ENCODE data around the gene HIGD1A. TPM values are rescaled to one million over a fixed set of nuclear protein-coding genes. Genes with fewer than 3 reads are reported as not detected.

HIGD1A gene
- total RNA-seq, 1 experiment from 2014 or later: 77.6 TPM

DNA sequence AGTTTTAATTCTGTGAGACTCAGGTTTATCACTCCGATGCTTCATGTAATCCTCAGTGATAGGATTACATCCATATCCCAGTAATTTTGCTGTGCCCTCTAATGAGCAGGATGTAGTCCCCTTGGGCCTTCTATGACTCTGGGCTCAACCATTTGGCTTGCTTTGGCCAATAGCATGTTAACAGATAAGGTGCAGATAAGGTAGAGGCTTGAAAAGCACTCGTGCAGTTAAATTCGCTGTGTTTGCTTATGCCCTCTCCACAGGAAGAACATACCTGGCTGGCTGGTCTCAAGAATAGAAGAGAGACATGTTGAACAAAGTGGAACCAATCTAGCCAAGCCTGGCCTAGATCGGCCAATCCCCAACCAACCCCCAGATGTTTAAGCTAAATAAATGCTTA, 51.3 kb downstream of the HIGD1A start:
- Histone ChIP-seq H3K79me2 (ENCODE audit: insufficient read depth, low read length) (no peaks in the 10 kb centered on the region), H3K4ac (ENCODE audit: low read depth, low read length) (no peak overlapping the region), H4K91ac (ENCODE audit: insufficient read length, low read depth, low read length) (no peak overlapping the region), H3K4me2 (ENCODE audit: insufficient read depth, insufficient read length, low read length) (no peak overlapping the region), H2BK20ac (ENCODE audit: low read depth, low read length, poor library complexity, severe bottlenecking) (no peak overlapping the region), H3K23ac (ENCODE audit: insufficient read length, low read depth, low read length) (no peak overlapping the region), H2AK5ac (ENCODE audit: insufficient read length, low read length) (no peak overlapping the region), H3K27ac (ENCODE audit: insufficient read length, low read depth, low read length) (no peak overlapping the region), H3K9ac (ENCODE audit: extremely low read depth, insufficient read length, low read length) (no peak overlapping the region), H3T11ph (ENCODE audit: low read length) (no peak overlapping the region), H3K27me3 (ENCODE audit: insufficient read depth, low read length) (no peaks in the 10 kb centered on the region), H2BK5ac (ENCODE audit: insufficient read length, low read length) (no peak overlapping the region), H3K56ac (ENCODE audit: insufficient read length, low read depth, low read length) (no peak overlapping the region), H3K9me3 (ENCODE audit: control insufficient read depth, low read depth, low read length) (no peaks in the 10 kb centered on the region), H4K8ac (replicated peaks; ENCODE audit: insufficient read length, low read depth, low read length) (no peak overlapping the region), H3K18ac (ENCODE audit: insufficient read length, low read depth, low read length) (no peak overlapping the region), H3K4me1 (ENCODE audit: insufficient read depth, low read length) (no peaks in the 10 kb centered on the region), H3K23me2 (ENCODE audit: insufficient read length, low read depth, low read length, poor library complexity, severe bottlenecking) (no peaks in the 10 kb centered on the region), H3K14ac (ENCODE audit: insufficient read depth, low read length) (no peak overlapping the region), H2BK12ac (ENCODE audit: insufficient read length, low read depth, low read length) (no peak overlapping the region), H2BK120ac (ENCODE audit: low read depth, low read length, poor library complexity, severe bottlenecking) (no peak overlapping the region), H4K20me1 (ENCODE audit: control insufficient read depth, insufficient read depth, insufficient read length) (no peaks in the 10 kb centered on the region), H2BK15ac (ENCODE audit: low read depth, low read length) (no peak overlapping the region), H2AFZ (ENCODE audit: low read length) (no peak overlapping the region), H4K5ac (ENCODE audit: insufficient read length, low read depth, low read length) (no peak overlapping the region), H3K79me1 (ENCODE audit: insufficient read depth, low read depth, low read length, poor library complexity, severe bottlenecking) (no peaks in the 10 kb centered on the region)
- Mint-ChIP-seq H3K4me1 (peaks cover 17 to 19% of the 10 kb centered on the region in 2 experiments), H3K27me3 (ENCODE audit: low read depth) (peaks cover 19% of the 10 kb centered on the region), H3K4me3 (no peak overlapping the region), H3K36me3 (ENCODE audit: insufficient read depth in 1 of 3, low read depth in 3 of 3) (no peaks in the 10 kb centered on the region), H3K27ac (no peak overlapping the region), H3K9me3 (no peaks in the 10 kb centered on the region)
- no CpG with 5 or more reads among the region's 4 CpGs for WGBS (ENCODE audit: extremely low coverage, insufficient read length, low lambda C conversion rate)
- DNase-seq: peak; percentile 1
- no peak for TF ChIP-seq CTCF (conservative IDR thresholded peaks at IDR 0.05)
